Activated naive CD4-positive, alpha-beta T cell treated with anti-CD3 and anti-CD28 coated beads for 36 hours (primary cell): Measurements from ENCODE around the gene ANKS1A. TPM values are rescaled to one million over a fixed set of nuclear protein-coding genes. Genes with fewer than 3 reads are reported as not detected.
"Not testable (repeated sequence)": the region's sequence is repeated elsewhere in the genome, so short reads cannot be mapped to it uniquely, and the experiment has no call there.

Experiments used
- CTCF ChIA-PET: fragments of 350-600 bp; sonication (Branson Sonifier 250); formaldehyde crosslinking; loops from one replicate; lab custom pipeline; 2021; ENCODE audit warnings: antibody characterized with exemption; lab: Charles Lee
- DNase-seq: peaks from one replicate; pipeline ENCODE4 v3.0.0-alpha.2; 2020
- H3K27ac Mint-ChIP-seq: one replicate; pipeline ENCODE4 v1.8.0; 2021; ENCODE audit warnings: mild to moderate bottlenecking, mixed read lengths
- H3K27me3 Mint-ChIP-seq: one replicate; pipeline ENCODE4 v1.8.0; 2021; ENCODE audit warnings: low read depth, mixed read lengths
- H3K36me3 Mint-ChIP-seq: one replicate; pipeline ENCODE4 v1.8.0; 2021; ENCODE audit warnings: low read depth, mixed read lengths
- H3K4me1 Mint-ChIP-seq: one replicate; pipeline ENCODE4 v1.8.0; 2021; ENCODE audit warnings: low read depth, mixed read lengths
- H3K4me3 Mint-ChIP-seq: one replicate; pipeline ENCODE4 v1.8.0; 2021; ENCODE audit warnings: mild to moderate bottlenecking, moderate library complexity, mixed read lengths
- H3K9me3 Mint-ChIP-seq: one replicate; pipeline ENCODE4 v1.8.0; 2021; ENCODE audit warnings: mixed read lengths
- intact Hi-C: fragments of 100-400 bp; cut with micrococcal nuclease; formaldehyde crosslinking; loops from one replicate; pipeline ENCODE4 v1.15.1; 2023
- total RNA-seq, 2 experiments: library from RNA; stranded (reverse); gene quantifications; one replicate each; pipeline ENCODE4 v1.2.3, GENCODE V29; 2021

Gene ANKS1A
- total RNA-seq, 2 experiments from 2014 or later = 6.5 to 6.8 TPM

- H3K9me3 Mint-ChIP-seq = no peaks in the 10 kb centered on the region
- intact Hi-C loops = no loop called here
- no peak for DNase-seq
- H3K27ac Mint-ChIP-seq = no peak overlapping the region
- H3K36me3 Mint-ChIP-seq = no peaks in the 10 kb centered on the region
- peaks cover 5% of the 10 kb centered on the region for H3K27me3 Mint-ChIP-seq
- H3K4me3 Mint-ChIP-seq = no peak overlapping the region
- no peaks in the 10 kb centered on the region for H3K4me1 Mint-ChIP-seq
- CTCF ChIA-PET = interaction anchor here (1.1 to 1.5 kb wide), 2 partner anchors 16 to 82 kb away, joined by 4 read pairs; no protein-coding TSS in a partner anchor
Observed at GRCh38 chr6:35124356-35124755, 235.3 kb downstream of the ANKS1A start.

DNA sequence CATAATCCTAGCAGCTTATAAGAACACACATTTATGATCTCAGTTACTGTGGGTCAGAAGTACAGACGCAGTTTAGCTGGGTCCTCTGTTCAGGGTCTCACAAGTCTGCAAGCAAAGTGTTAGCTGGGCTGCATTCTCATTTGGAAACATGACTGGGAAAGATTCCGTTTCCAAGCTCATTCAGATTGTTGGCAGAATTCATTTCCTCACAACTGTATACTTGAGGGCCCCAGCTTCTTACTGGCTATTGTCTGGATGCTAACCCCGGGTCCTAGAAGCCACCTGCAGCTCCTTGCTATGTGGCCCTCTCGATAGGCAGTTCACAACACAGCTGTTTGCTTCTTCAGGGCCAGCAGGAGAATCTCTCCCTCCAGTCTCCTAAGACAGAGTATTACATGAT is 239.0 kb downstream of the ANKS1A start:
- no peak overlapping the region for H3K27ac Mint-ChIP-seq
- no peaks in the 10 kb centered on the region for H3K36me3 Mint-ChIP-seq
- H3K27me3 Mint-ChIP-seq = peaks cover 2% of the 10 kb centered on the region
- no peak overlapping the region for H3K4me3 Mint-ChIP-seq
- intact Hi-C loops = no loop called here
- no peaks in the 10 kb centered on the region for H3K4me1 Mint-ChIP-seq
- CTCF ChIA-PET = interaction anchor here (0.8 to 2.5 kb wide), 4 partner anchors 12 to 141 kb away, joined by 3 to 12 read pairs (median 6); no protein-coding TSS in a partner anchor
- H3K9me3 Mint-ChIP-seq = no peaks in the 10 kb centered on the region
- DNase-seq = no peak

DNA sequence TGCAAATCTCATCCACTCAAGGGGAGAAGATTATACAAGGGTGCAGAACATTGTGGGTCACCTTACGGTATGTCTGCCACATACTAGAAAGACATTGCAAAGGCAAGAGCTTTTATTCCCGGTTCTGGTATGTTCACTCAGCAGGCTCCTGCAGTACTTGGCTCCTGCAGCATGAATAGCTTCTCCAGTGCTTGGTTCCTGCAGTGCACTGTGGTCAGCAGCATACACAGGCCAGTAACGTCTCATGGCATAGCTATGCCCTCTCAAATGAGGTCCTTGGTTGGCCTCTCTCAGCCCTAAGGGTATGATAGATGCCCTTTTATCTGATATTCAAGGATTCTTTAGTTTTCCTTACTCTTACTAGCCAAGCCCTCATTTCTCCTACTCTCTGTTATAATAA is 239.4 kb downstream of the ANKS1A start:
- H3K4me3 Mint-ChIP-seq = no peak overlapping the region
- CTCF ChIA-PET = interaction anchor here (0.8 to 2.5 kb wide), 4 partner anchors 11 to 142 kb away, joined by 3 to 12 read pairs (median 6); no protein-coding TSS in a partner anchor
- peaks cover 2% of the 10 kb centered on the region for H3K27me3 Mint-ChIP-seq
- no peaks in the 10 kb centered on the region for H3K9me3 Mint-ChIP-seq
- H3K4me1 Mint-ChIP-seq = no peaks in the 10 kb centered on the region
- intact Hi-C loops = no loop called here
- H3K27ac Mint-ChIP-seq = no peak overlapping the region
- DNase-seq = no peak
- no peaks in the 10 kb centered on the region for H3K36me3 Mint-ChIP-seq

DNA sequence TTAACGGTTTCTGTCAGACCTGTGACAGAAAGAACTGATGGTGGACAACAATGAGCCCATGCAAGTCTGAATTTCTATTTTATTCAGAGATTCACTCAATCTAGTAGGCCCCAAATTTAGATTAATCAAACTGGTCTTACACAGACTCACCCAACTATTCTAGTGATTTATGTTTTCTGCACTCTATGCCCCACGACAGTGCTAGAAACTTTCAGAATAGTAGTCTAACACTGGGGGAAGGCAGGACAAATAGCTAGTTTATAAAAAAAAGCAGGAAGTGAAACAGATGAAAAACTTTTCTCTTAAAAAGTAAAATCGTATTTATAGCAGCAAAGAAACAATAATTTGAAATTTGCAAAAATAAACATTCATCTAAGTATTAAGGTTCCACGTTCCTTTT is 247.1 kb downstream of the ANKS1A start:
- H3K36me3 Mint-ChIP-seq = no peaks in the 10 kb centered on the region
- no peak overlapping the region for H3K27ac Mint-ChIP-seq
- DNase-seq = no peak
- intact Hi-C loops = no loop called here
- peaks cover 10% of the 10 kb centered on the region for H3K27me3 Mint-ChIP-seq
- CTCF ChIA-PET = interaction anchor here (1.0 kb wide), 1 partner anchor 149 kb away, joined by 5 read pairs; no protein-coding TSS in a partner anchor
- H3K4me3 Mint-ChIP-seq = no peak overlapping the region
- peaks cover 10% of the 10 kb centered on the region for H3K4me1 Mint-ChIP-seq
- H3K9me3 Mint-ChIP-seq = no peaks in the 10 kb centered on the region

DNA sequence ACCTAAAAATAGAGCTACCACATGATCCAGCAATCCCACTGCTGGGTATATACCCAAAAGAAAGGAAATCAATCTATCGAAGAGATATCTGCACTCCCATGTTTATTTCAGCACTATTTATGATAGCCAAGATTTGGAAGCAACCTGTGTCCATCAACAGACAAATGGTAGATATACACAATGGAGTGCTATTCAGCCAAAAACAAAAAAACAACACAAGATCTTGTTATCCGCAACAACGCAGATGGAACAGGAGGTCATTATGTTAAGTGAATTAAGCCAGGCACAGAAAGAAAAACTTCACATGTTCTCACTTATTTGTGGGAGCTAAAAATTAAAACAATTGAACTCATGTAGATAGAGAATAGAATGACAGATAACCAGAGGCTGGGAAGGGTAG is 249.1 kb downstream of the ANKS1A start:
- H3K27ac Mint-ChIP-seq, DNase-seq, intact Hi-C loops, H3K9me3 Mint-ChIP-seq, H3K4me3 Mint-ChIP-seq, H3K36me3 Mint-ChIP-seq: not testable (repeated sequence)
- Mint-ChIP-seq H3K27me3 (peaks cover 13% of the 10 kb centered on the region), H3K4me1 (peaks cover 15% of the 10 kb centered on the region)
- CTCF ChIA-PET = interaction anchor here (1.0 to 3.1 kb wide), 2 partner anchors 67 to 151 kb away, joined by 3 to 44 read pairs; no protein-coding TSS in a partner anchor

DNA sequence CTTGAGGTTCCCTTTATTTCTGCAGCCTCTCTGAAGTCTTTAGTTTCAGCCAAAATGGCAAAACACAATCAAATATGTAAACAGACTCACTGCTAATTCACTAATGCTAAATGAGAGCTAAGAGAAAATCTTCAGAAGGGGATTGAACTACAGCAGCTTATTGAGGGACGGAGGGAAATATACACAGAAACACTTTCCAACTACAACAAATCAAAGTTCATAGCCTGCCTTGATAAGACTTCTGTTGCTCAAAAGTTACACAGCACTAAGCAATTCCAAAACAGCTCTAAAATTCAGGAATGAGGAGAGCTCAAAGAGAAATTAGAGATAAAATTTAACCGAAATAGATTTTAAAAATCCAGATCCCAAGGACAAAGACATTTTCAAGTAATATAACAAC is 250.4 kb downstream of the ANKS1A start:
- Mint-ChIP-seq H3K4me1 (peaks cover 15% of the 10 kb centered on the region), H3K36me3 (no peaks in the 10 kb centered on the region), H3K9me3 (no peaks in the 10 kb centered on the region), H3K27ac (no peak overlapping the region), H3K4me3 (no peak overlapping the region), H3K27me3 (peaks cover 13% of the 10 kb centered on the region)
- CTCF ChIA-PET = interaction anchor here (0.6 to 3.1 kb wide), 30 partner anchors 8 to 369 kb away, joined by 3 to 44 read pairs (median 4); no protein-coding TSS in a partner anchor
- intact Hi-C loops = no loop called here
- no peak for DNase-seq

GRCh38 chr6:35139924-35140638 is 251.0 kb downstream of the ANKS1A start:
- H3K27me3 Mint-ChIP-seq = peaks cover 13% of the 10 kb centered on the region
- peaks cover 15% of the 10 kb centered on the region for H3K4me1 Mint-ChIP-seq
- no peaks in the 10 kb centered on the region for H3K36me3 Mint-ChIP-seq
- no peak overlapping the region for H3K27ac Mint-ChIP-seq
- peak; percentile 67 for DNase-seq
- intact Hi-C loops = loop anchor here (1.0 to 10.0 kb wide), 4 partner anchors 154 to 675 kb away; partner anchors contain the start of gene PACSIN1
- CTCF ChIA-PET = interaction anchor here (0.6 to 3.1 kb wide), 32 partner anchors 8 to 499 kb away, joined by 3 to 44 read pairs (median 4); no protein-coding TSS in a partner anchor
- H3K4me3 Mint-ChIP-seq = no peak overlapping the region
- H3K9me3 Mint-ChIP-seq = no peaks in the 10 kb centered on the region

- Mint-ChIP-seq H3K4me1 (peaks cover 15% of the 10 kb centered on the region), H3K27ac (no peak overlapping the region), H3K27me3 (peaks cover 13% of the 10 kb centered on the region), H3K9me3 (no peaks in the 10 kb centered on the region), H3K36me3 (no peaks in the 10 kb centered on the region), H3K4me3 (no peak overlapping the region)
- intact Hi-C loops = loop anchor here (1.0 to 10.0 kb wide), 4 partner anchors 154 to 676 kb away; partner anchors contain the start of gene PACSIN1
- no peak for DNase-seq
- CTCF ChIA-PET = interaction anchor here (0.6 to 3.1 kb wide), 19 partner anchors 7 to 499 kb away, joined by 3 to 44 read pairs (median 4); no protein-coding TSS in a partner anchor
Observed at GRCh38 chr6:35140639-35141006, 251.6 kb downstream of the ANKS1A start.

Other genes with a start within 250 kb of the ANKS1A start
- 10 to 100 TPM; 51.4 to 53.3 TPM for gene ILRUN, start 192.5 kb upstream of the ANKS1A start, total RNA-seq
- 100 to 1,000 TPM; 168 to 179 TPM for gene SNRPC, start 131.8 kb upstream of the ANKS1A start, total RNA-seq
- 10 to 100 TPM; 17.0 to 17.9 TPM for gene BLTP3A, start 97.2 kb upstream of the ANKS1A start, total RNA-seq
- 10 to 100 TPM; 27.3 to 28.5 TPM for gene TAF11, start 1.2 kb upstream of the ANKS1A start, total RNA-seq